NCI-H1092 treated with DMSO at 0.1 percent for 48 hours (cell line): Measurements from ENCODE around the gene ART5.
"Not testable (repeated sequence)": the region's sequence is repeated elsewhere in the genome, so short reads cannot be mapped to it uniquely, and the experiment has no call there.

Experiments used
- DNase-seq: peaks from one replicate; lab custom pipeline; 2025; lab: John Stamatoyannopoulos, UW

Gene ART5

DNA sequence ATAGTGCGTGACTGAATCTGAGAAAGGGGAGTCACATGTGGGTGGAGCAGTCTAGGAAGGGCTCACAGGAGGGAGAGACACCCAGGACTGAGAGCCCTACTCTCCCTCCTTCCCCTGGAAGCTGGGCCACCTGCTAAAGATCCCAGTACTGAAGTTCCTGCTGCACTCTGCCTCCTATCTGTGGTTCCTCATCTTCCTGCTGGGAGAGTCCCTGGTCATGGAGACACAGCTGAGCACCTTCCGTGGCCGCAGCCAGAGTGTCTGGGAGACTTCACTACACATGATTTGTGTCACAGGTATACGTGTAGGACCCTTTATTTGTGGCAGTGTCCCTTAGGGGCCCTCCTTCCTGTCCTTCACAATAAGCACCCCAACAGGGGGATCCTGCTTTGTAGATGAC lies 19.3 kb downstream of the ART5 start:
- no peak for DNase-seq

DNA sequence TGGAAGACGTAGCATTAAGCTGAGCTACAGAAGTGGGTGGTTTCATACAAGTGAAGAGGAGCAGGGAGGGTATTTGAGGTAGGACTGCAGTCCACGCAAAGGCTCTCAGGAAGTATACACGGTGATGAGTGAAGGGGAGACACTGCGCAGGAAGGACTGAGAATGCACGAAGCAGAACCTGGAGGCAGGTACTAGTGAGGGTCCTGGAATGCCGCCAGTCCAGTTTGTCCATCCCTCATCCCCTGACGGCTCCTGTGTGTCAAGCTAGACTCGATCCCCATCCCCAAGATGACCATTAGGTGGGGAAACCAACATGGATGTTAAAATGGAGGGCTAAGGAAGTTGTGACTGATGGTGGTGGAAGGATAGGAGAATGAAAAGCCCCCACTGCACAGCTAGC lies 23.8 kb downstream of the ART5 start:
- no peak for DNase-seq

DNA sequence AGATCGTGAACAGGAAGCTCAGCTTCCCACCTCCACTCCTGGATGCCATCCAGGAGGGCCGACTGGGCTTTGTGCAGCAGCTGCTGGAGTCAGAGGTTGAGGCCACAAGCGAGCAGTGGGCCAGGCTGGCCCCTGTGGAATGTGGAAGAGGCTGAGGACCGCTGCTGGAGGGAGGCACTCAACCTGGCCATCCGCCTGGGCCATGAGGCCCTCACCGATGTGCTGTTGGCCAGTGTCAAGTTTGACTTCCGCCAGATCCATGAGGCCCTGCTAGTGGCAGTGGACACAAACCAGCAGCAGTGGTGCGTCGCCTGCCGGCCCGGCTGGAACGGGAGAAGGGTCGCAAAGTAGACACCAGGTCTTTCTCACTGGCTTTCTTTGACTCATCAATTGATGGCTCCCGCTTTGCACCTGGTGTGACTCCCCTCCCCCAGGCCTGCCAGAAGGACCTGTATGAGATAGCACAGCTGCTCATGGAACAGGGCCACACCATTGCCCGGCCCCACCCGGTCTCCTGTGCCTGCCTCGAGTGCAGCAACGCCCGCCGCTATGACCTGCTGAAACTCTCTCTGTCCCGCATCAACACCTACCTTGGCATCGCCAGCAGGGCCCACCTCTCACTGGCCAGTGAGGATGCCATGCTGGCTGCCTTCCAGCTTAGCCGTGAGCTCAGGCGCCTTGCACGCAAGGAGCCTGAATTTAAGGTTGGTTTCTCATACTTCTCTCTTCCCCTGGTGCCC lies 24.9 kb downstream of the ART5 start:
- DNase-seq, result no peak

DNA sequence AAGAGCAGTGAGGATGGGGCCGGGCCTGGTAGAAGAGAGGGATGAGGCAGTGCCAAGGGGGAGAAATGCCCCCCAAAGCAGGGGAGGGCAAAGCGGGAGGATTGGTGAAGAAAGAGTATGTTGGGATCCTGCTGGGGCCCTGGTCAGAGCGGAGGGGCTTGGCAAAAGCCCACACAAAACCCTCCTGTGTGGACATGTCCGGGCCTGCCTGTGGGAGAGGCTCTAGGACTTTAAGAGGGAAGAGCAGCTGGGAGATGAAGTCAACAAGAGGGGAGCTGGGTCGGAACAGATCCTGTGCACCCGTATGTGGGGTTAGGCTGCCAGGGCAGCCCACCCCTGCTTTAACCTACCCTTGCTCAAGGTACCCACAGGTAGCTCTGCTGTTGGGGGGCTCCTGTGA lies 25.8 kb downstream of the ART5 start:
- DNase-seq, result no peak

DNA sequence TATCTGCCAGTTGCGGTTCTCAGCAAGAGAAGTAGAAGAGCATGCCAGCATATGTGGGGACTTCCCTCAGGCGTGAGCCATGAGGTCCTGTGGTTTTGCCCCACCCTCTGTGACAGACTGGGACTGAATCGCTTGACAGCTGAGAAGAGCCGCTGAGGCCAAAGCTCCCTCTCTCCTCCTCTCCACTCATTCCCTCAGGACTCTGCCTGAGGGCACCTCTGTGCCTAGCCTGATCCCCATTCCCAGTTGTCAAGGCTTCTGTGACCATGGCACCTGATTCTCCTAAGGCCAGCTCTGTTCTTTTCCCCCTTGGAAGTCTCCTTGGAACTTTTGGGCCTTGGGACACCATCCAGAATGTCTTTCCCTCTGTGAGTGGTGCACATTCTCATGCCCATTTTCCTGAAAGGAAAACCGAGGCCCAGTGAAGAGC lies 27.0 kb downstream of the ART5 start:
- no peak for DNase-seq

DNA sequence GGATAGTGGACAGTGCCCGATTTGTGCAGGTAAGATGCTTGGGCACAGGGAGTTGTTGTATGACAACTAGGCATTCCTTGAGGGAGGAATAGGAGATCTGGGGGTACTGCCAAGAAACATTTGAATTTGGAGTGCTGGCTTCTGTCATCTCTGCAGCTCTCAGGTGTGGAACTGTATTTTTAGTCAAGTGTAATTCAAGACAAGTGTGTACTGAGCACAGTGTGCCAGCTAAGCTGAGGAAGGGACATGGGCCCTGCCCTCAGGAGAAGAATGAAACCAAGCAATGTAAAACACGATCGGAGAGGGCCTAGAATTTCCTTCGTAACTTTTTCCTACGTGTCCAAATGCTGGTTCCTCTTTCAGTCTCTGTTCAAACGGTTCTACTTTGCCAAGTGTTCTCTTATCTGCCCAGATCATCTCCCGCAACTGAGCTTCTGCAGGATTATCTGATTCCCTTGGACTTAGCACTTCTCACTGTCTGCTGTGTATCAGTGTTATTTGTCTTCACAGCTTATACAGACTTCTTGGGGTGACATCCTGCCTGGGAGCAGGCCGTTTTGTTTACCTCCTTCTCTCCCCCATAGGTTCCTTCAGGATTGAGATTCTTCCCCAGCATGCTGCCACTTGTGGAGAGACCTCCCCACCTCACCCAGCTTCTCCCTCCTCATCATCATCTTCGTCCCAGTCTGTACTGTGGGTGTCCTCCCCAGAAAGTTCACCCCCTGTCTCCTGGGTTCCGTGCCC lies 27.6 kb downstream of the ART5 start:
- DNase-seq, result no peak

DNA sequence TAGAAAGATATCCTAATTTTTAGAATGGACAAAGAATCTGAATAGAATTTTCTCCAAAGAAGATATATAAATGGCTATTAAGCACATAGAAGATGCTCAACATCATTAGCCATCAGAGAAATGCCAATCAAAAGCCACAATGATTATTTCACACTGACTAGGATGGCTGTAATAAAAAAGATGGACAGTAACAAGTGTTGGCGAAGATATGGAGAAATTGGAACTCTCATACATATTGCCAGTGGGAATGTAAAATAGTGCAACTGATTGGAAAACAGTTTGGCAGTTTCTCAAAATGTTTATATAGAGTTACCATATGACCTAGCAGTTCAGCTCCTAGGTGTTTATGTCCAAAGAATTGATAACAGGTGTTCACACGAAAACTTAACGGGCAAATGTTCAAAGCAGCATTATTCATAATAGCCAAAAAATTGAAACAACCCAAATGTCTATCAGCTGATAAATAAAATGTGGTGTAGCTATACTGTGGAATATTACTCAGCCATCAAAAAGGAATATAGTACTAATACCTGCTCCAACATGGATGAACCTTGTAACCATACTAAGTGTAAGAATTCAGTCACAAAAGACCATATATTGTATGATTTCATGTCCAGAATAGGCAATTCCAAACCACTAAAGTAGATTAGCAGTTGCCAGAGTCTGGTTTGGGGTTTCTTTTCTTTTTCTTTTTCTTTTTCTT lies 29.7 kb downstream of the ART5 start:
- no peak for DNase-seq

DNA sequence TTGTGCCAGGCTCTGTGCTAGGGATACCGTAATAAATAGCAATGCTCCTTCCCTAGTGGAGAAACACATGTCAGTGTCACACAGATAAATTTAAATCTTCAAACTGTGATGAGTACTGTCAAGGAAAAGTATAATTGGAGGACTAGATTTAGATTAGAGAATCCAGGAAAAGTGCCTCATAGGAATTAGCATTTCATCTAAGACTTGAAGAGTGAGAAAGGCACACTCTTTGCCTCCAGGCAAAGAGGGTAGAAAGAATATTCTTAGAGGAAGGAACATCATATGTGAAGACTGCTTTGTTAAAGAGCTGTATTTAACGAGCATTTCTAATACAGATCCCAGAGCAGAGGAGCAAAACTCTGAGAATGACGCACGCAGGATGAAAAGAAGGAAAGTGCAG lies 30.9 kb downstream of the ART5 start:
- no peak for DNase-seq

DNA sequence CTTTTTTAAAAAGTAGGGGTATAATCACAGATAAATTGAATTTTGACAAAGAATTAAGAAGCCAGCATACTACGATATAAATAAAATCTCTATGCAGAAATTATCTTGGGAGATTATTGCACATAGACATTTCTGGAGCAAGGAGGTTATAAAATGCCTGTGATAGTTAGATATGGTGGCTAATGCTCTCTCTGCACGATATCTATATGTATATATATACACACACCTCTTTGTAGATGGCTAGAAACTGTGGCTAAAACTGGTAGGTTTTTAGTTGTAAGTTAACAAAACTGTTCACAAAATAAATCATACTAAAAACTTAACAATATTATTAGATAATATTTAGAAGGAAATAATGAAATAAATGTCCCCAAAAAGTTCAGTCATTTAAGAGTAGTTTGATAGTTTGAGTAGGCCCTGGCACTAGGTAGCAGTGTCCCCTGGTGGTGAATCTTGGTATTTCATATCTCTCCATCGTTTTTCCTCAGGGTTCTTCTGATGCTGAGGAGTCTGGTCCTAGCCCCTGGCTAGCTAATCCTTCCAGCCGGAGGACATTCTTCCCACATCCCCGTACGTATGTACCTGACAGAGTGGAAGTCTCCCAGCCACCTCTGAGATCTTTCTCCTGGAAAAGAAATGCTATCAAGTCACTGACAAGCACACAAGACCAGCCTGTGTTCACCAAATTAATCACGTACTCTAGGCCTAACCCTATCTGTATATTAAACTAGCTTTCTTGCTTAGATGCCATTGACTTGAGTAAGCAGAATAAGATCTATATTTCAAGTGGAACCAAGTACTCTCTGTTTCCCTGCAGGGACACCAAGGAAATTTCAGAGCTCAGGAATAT lies 32.2 kb downstream of the ART5 start:
- peak; percentile 39 for DNase-seq

DNA sequence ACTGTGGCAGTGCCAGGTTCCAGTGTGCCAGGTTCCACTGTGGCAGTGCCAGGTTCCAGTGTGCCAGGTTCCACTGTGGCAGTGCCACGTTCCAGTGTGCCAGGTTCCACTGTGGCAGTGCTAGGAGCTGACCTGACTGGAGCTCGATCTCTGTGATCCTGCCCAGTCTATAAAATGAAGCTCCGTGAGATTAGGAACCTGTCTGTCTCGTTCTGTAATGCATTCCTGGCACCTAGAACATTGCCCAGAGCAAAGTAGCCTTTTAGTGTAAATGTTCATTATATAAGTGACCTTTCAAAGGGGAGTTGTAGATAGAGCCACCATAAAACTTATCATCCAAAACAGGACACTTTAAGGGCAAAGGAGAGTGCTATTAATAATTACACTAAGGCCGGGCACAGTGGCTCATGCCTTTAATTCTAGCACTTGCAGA lies 36.0 kb downstream of the ART5 start:
- DNase-seq, result no peak

DNA sequence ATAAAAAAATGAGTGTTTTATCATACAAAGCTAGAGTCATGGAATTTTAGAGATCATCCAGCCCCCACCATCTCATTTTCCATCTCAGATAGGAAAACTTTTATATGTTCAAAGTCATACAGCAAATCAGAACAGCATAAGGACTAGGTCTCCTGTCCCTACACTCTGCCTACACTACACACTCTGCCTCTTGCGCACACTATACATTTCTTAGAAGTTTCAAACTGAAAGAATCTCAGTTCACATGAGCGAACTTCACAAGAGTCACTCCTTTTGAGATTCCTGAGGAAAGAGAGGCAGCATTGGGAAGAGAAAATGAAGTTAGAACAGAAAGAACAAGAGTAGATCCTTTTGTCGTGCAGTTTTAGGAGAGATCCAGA lies 36.5 kb downstream of the ART5 start:
- DNase-seq, result no peak

DNA sequence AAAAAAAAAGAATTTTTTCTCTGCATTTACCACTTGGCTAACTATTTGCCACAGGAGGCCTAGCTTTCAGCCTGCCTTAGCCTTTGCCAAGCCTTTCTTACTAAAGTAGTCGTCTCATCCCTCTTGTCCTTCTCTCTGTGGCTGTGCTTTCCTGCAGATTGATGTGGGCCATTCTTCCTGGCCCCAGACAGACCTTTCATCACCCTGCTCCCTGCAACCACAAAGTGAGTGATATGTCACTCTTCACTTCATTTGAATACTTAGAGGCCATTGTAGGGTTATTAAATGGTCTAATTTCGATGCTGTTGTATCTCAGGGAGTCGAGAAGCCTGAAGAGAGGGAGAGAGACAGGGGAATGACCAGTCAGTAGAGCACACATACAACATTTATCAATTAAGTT lies 37.6 kb downstream of the ART5 start:
- DNase-seq, result no peak

DNA sequence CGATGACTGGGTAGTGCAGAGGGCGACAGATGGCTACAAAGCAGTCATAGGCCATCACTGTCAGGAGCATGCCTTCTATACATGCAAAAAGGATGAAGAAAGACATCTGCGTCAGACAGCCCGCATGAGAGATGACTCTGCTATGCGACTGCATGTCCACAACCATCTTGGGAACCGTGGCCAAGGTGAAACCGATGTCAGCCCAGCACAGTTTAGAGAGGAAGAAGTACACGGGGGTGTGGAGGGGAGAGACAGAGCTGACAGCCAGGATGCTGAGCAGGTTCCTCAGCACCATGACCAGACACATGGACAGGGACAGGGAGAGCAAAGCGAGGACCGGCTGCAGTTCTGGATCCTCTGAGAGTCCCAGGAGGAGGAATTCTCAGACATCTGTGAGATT lies 41.6 kb downstream of the ART5 start:
- DNase-seq, result not testable (repeated sequence)

DNA sequence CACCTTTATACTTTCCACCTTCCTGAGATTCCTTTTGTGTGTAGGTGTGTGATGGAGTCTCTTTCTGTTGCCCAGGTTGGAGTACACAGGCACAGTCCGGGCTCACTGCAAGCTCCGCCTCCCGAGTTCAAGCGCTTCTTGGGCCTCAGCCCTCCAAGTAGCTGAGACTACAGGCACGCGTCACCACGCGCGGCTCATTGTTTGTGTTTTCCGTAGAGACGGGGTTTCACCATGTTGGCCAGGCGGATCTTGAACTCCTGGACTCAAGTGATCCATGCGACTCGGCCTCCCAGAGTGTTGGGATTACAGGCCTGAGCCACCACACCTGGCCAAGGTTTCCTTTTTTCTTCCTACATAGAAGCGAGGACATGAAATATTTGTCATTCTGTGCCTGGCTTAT lies 44.0 kb downstream of the ART5 start:
- not testable (repeated sequence) for DNase-seq

DNA sequence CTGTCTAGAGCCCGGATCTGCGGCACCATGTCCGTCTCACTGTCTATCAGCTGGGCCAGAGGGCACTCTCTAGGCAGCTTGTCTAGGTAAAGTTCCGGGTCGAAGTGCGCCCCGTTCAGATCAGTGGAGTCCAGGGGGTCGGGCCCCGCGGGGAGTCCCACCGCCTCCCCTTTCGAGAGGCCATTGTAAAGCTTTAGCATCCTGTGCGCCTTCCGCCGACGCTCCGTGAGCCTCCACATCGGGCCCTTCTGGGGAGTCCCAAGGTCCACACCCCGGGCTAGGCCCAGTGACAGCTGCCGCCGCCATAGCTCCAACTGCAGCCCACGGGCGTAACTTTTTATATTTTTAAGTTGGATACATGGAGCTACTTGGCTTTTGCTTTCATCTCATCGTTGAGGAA lies 50.5 kb downstream of the ART5 start:
- DNase-seq, result not testable (repeated sequence)

DNA sequence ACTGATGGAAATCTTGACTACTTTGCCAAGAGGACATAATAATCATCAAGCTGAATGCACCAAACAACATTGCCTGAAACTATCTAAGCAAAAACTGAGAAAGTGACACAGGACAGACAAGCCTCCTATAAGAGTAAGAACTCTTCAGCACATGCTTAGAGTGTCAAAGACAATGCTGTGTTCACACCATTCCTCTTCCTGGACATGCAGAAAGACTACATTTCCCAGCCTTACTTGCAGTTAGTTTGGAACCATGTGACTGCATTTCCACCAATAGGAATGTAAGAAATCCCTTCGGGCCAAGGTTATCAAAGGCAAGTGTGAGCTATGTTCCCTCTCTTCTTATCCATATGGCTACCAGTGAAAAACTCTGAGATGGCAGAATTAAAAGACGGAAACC lies 51.6 kb downstream of the ART5 start:
- DNase-seq, result not testable (repeated sequence)

DNA sequence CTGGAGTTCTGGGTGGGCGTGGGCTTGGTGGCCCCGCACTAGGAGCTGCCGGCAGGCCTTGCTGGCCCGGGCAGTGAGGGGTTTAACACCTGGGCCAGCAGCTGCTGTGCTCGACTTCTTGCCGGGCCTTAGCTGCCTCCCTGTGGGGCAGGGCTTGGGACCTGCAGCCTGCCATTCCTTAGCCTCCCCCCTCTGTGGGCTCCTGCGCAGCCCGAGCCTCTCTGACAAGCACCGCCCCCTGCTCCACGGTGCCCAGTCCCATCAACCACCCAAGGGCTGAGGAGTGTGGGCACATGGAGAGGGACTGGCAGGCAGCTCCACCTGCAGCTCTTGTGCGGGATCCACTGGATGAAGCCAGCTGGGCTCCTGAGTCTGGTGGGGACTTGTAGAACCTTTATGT lies 53.0 kb downstream of the ART5 start:
- not testable (repeated sequence) for DNase-seq
